Astrocyte of the spinal cord (primary cell): Measurements from ENCODE around the gene SERPING1.

ENCODE experiments used
- DNase-seq: peaks from one replicate; pipeline ENCODE4 v3.0.0; 2011; ENCODE audit warnings: low read depth, low spot score
- H3K4me3 ChIP-seq: 2 replicates; pipeline ENCODE4 v1.5.1; 2011; ENCODE audit warnings: low read depth, mild to moderate bottlenecking, low read length, moderate library complexity
- CTCF ChIP-seq: IDR thresholded peaks from 2 replicates; pipeline ENCODE4 v1.5.1; 2012; ENCODE audit warnings: low read depth, mild to moderate bottlenecking, low read length, inconsistent platforms
- in situ Hi-C: cut with HindIII; loops from 2 replicates; pipeline ENCODE4 v1.10.0; 2017; ENCODE audit warnings: low sequenced_read_pairs

Gene SERPING1

GRCh38 chr11:57571606-57572005 is 25.9 kb upstream of the SERPING1 start:
- in situ Hi-C loops: no loop called here
- DNase-seq: no peak
- H3K4me3 ChIP-seq: no peak overlapping the region
- no peak for TF ChIP-seq CTCF

DNA sequence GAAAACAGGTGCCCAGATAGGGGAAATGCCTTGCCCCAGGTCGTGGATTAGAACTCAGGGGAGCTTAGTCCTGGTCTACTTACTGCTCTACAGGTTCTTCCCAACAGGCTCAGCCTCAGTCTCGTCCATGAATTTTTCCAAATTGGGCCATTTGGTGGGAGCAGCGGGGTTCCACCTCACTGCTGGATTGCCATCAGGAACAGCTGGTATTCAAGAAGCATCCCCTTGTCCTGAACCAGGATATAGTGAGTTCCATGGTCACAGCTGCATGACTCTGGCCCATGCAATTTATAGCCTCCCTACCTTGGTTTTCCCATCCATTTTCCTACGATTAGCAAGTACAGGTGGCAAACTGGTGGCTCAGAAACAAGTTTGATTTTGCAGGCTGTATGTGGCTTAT is 23.4 kb upstream of the SERPING1 start:
- in situ Hi-C loops: no loop called here
- no peak for DNase-seq
- no peak overlapping the region for H3K4me3 ChIP-seq
- TF ChIP-seq CTCF: no peak

DNA sequence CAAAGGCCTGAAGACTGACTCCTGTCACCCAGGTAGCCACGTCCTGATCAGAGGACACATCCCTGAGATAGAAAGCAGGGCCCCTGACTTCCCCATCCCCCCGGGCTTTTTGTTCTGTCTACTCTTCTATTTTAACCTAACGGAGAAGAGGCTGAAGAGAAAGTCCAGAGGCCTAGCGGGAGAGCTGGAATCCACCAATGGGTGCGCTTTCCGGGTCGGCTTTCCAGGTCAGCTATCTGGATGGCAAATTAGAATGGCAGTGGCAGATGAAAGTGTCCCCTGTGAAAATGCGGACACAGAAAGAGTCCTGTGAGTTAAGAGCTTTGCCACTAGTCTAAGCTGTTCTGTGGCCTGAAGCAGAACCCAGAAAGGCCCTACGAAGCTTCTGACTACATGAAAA is 13.1 kb upstream of the SERPING1 start:
- in situ Hi-C loops: no loop called here
- DNase-seq: no peak
- TF ChIP-seq CTCF: no peak
- H3K4me3 ChIP-seq: no peak overlapping the region

GRCh38 chr11:57585301-57585700 is 12.2 kb upstream of the SERPING1 start:
- DNase-seq: no peak
- H3K4me3 ChIP-seq: no peak overlapping the region
- TF ChIP-seq CTCF: no peak
- in situ Hi-C loops: no loop called here

- no peak for DNase-seq
- no peak overlapping the region for H3K4me3 ChIP-seq
- in situ Hi-C loops: no loop called here
- no peak for TF ChIP-seq CTCF
Measured at GRCh38 chr11:57586711-57587245, 10.7 kb upstream of the SERPING1 start.

GRCh38 chr11:57588046-57588710 is 9.3 kb upstream of the SERPING1 start:
- no peak for DNase-seq
- no peak overlapping the region for H3K4me3 ChIP-seq
- in situ Hi-C loops: no loop called here
- TF ChIP-seq CTCF: no peak
